Esophagus muscularis mucosa (tissue), 4 donors: ENCODE measurements around the gene FGF11. TPM values are rescaled to one million over a fixed set of nuclear protein-coding genes. Genes with fewer than 3 reads are reported as not detected.
A peak's percentile ranks its signal among the peaks of the same experiment; 100 is the strongest.

Experiments
- DNase-seq: peaks from one replicate; pipeline ENCODE4 v3.0.0-alpha.2; 2017; ENCODE audit errors: extremely low spot score
- H3K27ac ChIP-seq, 4 donors: fragments of 200-600 bp; sonication (generic); replicated peaks in 1 of 4; 1 replicate in 3 of 4; 2 replicates in 1 of 4; pipeline ENCODE4 v1.5.1; 2016 to 2019; ENCODE audit warnings: mild to moderate bottlenecking in 1 of 4
- H3K27me3 ChIP-seq, 4 donors: fragments of 200-600 bp; sonication (generic); one replicate each; pipeline versions ENCODE4 v1.5.1 to v1.6.0; 2016 to 2019
- H3K36me3 ChIP-seq, 4 donors: fragments of 200-600 bp; sonication (generic); one replicate each; pipeline ENCODE4 v1.5.1; 2016 to 2019
- H3K4me1 ChIP-seq, 4 donors: fragments of 200-600 bp; sonication (generic); one replicate each; pipeline ENCODE4 v1.5.1; 2016 to 2019
- H3K4me3 ChIP-seq, 4 donors: fragments of 200-600 bp; sonication (generic); 1 replicate in 2 of 4; 2 replicates in 2 of 4; pipeline ENCODE4 v1.5.1; 2016 to 2019; ENCODE audit warnings: mild to moderate bottlenecking in 4 of 4, moderate library complexity in 1 of 4
- H3K9me3 ChIP-seq, 4 donors: fragments of 200-600 bp; sonication (generic); 1 replicate in 3 of 4; 2 replicates in 1 of 4; pipeline ENCODE4 v1.5.1; 2016 to 2019
- EP300 ChIP-seq: sonication (generic); formaldehyde crosslinking; IDR thresholded peaks from one replicate; pipeline ENCODE4 v1.6.1; 2017; ENCODE audit warnings: antibody characterized with exemption
- POLR2A ChIP-seq: fragments of 450-650 bp; IDR thresholded peaks from one replicate; pipeline ENCODE4 v1.6.1; 2017; ENCODE audit warnings: antibody characterized with exemption, moderate library complexity, mild to moderate bottlenecking, low read depth
- POLR2AphosphoS5 ChIP-seq, 2 donors: sonication (generic); formaldehyde crosslinking; IDR thresholded peaks; one replicate each; pipeline ENCODE4 v1.6.1; 2017; ENCODE audit warnings: antibody characterized with exemption in 2 of 2
- WGBS: methylation state at CpG from one replicate; pipeline ENCODE4 v1.1.5; 2018; 5-methylcytosine and 5-hydroxymethylcytosine counted together
- intact Hi-C: fragments of 100-400 bp; cut with DNase I; formaldehyde crosslinking; loops from one replicate; pipeline ENCODE4 v1.15.1; 2023
- total RNA-seq, 4 donors: library from RNA; depleted of rRNA; stranded (reverse); fragments of >200 nt; gene quantifications; one replicate each; pipeline versions ENCODE4 v1.1.0 to v1.2.1, GENCODE V29; 2016
- TF ChIP-seq, protein P1 (sequence below), 3 experiments: fragments of 200-600 bp in 2 of 3; fragments of 450-650 bp in 1 of 3; sonication (generic) in 2 of 3; IDR thresholded peaks; one replicate each; pipeline ENCODE4 v1.5.1; 2017 to 2019; ENCODE audit warnings: antibody characterized with exemption in 3 of 3, mild to moderate bottlenecking in 2 of 3, moderate library complexity in 1 of 3

The FGF11 gene
- total RNA-seq, 4 donors from 2014 or later, result 0.50 to 1.9 (median 1.3) TPM; not detected in 1

GRCh38 chr17:7393613-7394451, 45.5 kb upstream of the FGF11 start:
- TF ChIP-seq, protein P1, sequence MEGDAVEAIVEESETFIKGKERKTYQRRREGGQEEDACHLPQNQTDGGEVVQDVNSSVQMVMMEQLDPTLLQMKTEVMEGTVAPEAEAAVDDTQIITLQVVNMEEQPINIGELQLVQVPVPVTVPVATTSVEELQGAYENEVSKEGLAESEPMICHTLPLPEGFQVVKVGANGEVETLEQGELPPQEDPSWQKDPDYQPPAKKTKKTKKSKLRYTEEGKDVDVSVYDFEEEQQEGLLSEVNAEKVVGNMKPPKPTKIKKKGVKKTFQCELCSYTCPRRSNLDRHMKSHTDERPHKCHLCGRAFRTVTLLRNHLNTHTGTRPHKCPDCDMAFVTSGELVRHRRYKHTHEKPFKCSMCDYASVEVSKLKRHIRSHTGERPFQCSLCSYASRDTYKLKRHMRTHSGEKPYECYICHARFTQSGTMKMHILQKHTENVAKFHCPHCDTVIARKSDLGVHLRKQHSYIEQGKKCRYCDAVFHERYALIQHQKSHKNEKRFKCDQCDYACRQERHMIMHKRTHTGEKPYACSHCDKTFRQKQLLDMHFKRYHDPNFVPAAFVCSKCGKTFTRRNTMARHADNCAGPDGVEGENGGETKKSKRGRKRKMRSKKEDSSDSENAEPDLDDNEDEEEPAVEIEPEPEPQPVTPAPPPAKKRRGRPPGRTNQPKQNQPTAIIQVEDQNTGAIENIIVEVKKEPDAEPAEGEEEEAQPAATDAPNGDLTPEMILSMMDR (IDR thresholded peaks at IDR 0.05), result no peak
- TF ChIP-seq EP300 (no peak), POLR2A (no peak), POLR2AphosphoS5 (IDR thresholded peaks at IDR 0.05) (no peak)
- no peaks in the 10 kb centered on the region for H3K27me3 ChIP-seq
- H3K27ac ChIP-seq, result peak overlapping the region; percentile 89 to 98 (median 94)
- 9% methylated on average over 28 of the region's 48 CpGs for WGBS
- no peaks in the 10 kb centered on the region for H3K9me3 ChIP-seq
- DNase-seq, result no peak
- intact Hi-C loops, result no loop called here
- H3K36me3 ChIP-seq, result peaks cover 12 to 41% (median 31%) of the 10 kb centered on the region in 4 donors
- peak overlapping the region; percentile 75 to 90 (median 82) for H3K4me3 ChIP-seq
- H3K4me1 ChIP-seq, result peaks cover 14 to 36% (median 26%) of the 10 kb centered on the region in 4 donors

DNA sequence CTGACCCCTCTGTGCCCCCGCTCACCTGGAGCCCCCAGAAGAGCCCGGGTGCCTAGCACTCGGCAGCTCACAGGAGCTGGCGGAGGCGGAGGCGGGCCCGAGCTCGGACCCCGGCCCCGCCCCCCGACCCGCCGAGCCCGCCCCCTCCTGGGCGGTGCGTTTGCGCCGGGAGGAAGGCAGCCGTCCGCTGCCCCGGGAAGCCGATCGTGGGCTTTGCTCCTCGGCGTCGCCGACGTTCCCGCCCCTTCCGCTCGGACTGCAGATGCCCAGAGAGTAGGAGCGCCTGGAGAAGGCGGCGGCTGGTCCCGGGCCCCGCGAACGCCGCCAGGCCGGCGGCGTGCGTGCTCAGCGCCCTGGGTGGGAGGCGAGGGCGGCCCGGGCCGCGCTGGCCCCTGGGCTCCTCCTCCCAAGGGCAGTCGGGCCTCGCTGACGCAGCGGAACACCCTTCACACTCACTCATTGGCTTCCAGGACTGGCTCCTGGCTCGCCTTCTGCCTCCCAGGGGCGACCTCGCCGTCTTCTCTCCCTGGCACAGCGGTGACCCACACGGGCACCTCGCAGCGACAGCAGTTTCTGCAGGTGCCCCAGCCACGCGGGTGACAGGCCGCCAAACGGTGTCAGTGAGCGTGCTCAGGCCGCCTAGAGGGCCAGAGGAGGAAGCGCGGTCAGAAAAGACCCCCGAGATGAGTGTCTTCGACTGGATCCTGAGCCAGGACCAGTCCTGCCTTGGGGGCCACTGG, 44.7 kb upstream of the FGF11 start, which contains the start of gene PLSCR3:
Gene PLSCR3 (minus strand): TSS at position 74 of the 740 bp plus-strand sequence. CDS start 415 bp downstream, outside the sequence.
- DNase-seq, result peak; percentile 96
- intact Hi-C loops, result no loop called here
- Histone ChIP-seq H3K36me3 (peaks cover 6 to 33% (median 23%) of the 10 kb centered on the region in 4 donors), H3K9me3 (no peaks in the 10 kb centered on the region), H3K4me3 (peak within 1 kb of the TSS; percentile 75 to 90 (median 82)), H3K4me1 (peaks cover 14 to 36% (median 26%) of the 10 kb centered on the region in 4 donors), H3K27ac (peak within 1 kb of the TSS; percentile 89 to 98 (median 94)), H3K27me3 (no peaks in the 10 kb centered on the region)
- WGBS, result 2% methylated on average over 14 of the region's 71 CpGs
- no peak for TF ChIP-seq EP300
- TF ChIP-seq POLR2A, result peak; percentile 75
- TF ChIP-seq, protein P1 (IDR thresholded peaks at IDR 0.05), result peak; percentile 14 to 51 (median 14)
- TF ChIP-seq POLR2AphosphoS5 (IDR thresholded peaks at IDR 0.05), result peak; percentile 86 to 93

- H3K36me3 ChIP-seq, result peaks cover 0 to 18% (median 10%) of the 10 kb centered on the region in 4 donors
- TF ChIP-seq POLR2A, result no peak
- TF ChIP-seq, protein P1 (IDR thresholded peaks at IDR 0.05), result no peak
- no peak for TF ChIP-seq POLR2AphosphoS5 (IDR thresholded peaks at IDR 0.05)
- TF ChIP-seq EP300, result no peak
- H3K27ac ChIP-seq, result no peak overlapping the region
- no peak for DNase-seq
- no peaks in the 10 kb centered on the region for H3K27me3 ChIP-seq
- H3K4me3 ChIP-seq, result no peak overlapping the region
- intact Hi-C loops, result no loop called here
- H3K4me1 ChIP-seq, result peaks cover 14 to 33% (median 25%) of the 10 kb centered on the region in 4 donors
- no peaks in the 10 kb centered on the region for H3K9me3 ChIP-seq
- WGBS, result 81% methylated on average over 4 of the region's 4 CpGs
Observed at GRCh38 chr17:7396147-7396546, 43.2 kb upstream of the FGF11 start.

DNA sequence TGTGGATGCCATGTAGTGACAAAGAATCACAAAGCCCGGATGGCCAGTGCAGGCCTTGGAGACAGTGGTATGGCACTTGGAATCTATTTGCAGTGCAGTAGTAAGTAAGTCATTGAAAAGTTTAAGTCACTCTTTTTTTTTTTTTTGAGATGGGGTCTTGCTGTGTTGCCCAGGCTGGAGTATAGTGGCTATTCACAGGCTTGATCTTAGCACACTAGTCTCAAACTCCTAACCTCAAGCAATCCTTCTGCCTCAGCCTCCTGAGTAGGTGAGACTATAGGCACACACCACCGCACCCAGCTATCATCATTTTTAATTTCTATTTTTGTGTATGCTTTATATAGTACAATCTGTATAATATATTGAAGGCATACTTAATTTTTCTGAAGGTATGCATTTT, 40.7 kb upstream of the FGF11 start:
- no peak for DNase-seq
- Histone ChIP-seq H3K27me3 (no peaks in the 10 kb centered on the region), H3K9me3 (no peaks in the 10 kb centered on the region), H3K27ac (no peak overlapping the region), H3K4me1 (peaks cover 19 to 40% (median 32%) of the 10 kb centered on the region in 4 donors), H3K36me3 (no peaks in the 10 kb centered on the region), H3K4me3 (no peak overlapping the region)
- 89% methylated on average over 2 of the region's 2 CpGs for WGBS
- intact Hi-C loops, result no loop called here
- TF ChIP-seq, protein P1 (IDR thresholded peaks at IDR 0.05), result no peak
- TF ChIP-seq EP300 (no peak), POLR2AphosphoS5 (IDR thresholded peaks at IDR 0.05) (no peak), POLR2A (no peak)
